Cardiac muscle cell (in vitro differentiated cells and primary cell): ENCODE measurements around the gene PPP1R1C. TPM values are rescaled to one million over a fixed set of nuclear protein-coding genes. Genes with fewer than 3 reads are reported as not detected.

Experiments used
- DNase-seq, 2 donors: peaks; one replicate each; pipeline versions ENCODE4 v3.0.0 to v3.0.0-alpha.2; 2010 to 2017; ENCODE audit warnings: low read depth in 1 of 2, low spot score in 1 of 2
- H3K27ac ChIP-seq: fragments of 200-600 bp; sonication (generic); 2 replicates; pipeline ENCODE4 v1.5.1; 2016
- H3K27me3 ChIP-seq: fragments of 200-600 bp; sonication (generic); 2 replicates; pipeline ENCODE4 v1.6.0; 2016; ENCODE audit warnings: control low read depth
- H3K36me3 ChIP-seq: fragments of 200-600 bp; sonication (generic); 2 replicates; pipeline ENCODE4 v1.5.1; 2016; ENCODE audit warnings: control low read depth
- H3K4me1 ChIP-seq: fragments of 200-600 bp; sonication (generic); 2 replicates; pipeline ENCODE4 v1.8.1; 2017; ENCODE audit warnings: low read depth, mild to moderate bottlenecking, mixed run types
- H3K4me3 ChIP-seq: fragments of 200-600 bp; sonication (generic); 2 replicates; pipeline ENCODE4 v1.5.1; 2016; ENCODE audit warnings: mild to moderate bottlenecking
- H3K9me3 ChIP-seq: fragments of 200-600 bp; sonication (generic); 2 replicates; pipeline ENCODE4 v1.5.1; 2017; ENCODE audit warnings: low read depth, mild to moderate bottlenecking, control low read depth
- polyA plus RNA-seq: library from polyadenylated mRNA; unstranded; fragments of >200 nt; fragmentation: Nextera tagmentation; extraction: Ambion mirVana; gene quantifications from 2 replicates; pipeline ENCODE4 v1.2.1, GENCODE V29; 2016
- total RNA-seq: library from RNA; depleted of rRNA; stranded (reverse); fragments of >200 nt; gene quantifications from 2 replicates; pipeline ENCODE4 v1.2.3, GENCODE V29; 2016
- TF ChIP-seq, protein P1 (sequence below): IDR thresholded peaks from 2 replicates; pipeline ENCODE4 v1.5.1; 2012; ENCODE audit warnings: low read depth, mild to moderate bottlenecking, low read length

The PPP1R1C gene
- total and polyA plus RNA-seq, 2 experiments from 2014 or later: 8.6 to 12.1 TPM

DNA sequence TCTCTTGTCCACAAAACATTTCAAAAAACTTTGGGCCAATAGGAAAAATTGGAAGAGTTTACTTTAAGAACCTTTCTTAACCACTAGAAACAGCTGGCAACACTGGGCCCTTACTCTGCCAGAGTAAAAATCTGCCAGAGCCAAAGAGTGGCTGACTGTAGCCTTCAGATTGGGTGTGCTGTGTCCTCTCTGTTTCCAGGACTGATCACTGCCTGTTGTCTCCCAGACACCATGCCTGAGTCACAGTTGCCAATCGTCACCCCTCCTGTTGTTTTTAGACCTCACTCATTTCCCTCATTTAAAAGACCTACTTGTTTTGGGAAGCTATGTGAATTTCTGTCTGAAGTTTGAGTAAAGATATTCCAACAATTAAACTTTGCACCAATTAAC, 159.1 kb downstream of the PPP1R1C start:
- Histone ChIP-seq H3K9me3 (no peaks in the 10 kb centered on the region), H3K36me3 (no peaks in the 10 kb centered on the region), H3K4me3 (no peak overlapping the region), H3K4me1 (peaks cover 20% of the 10 kb centered on the region), H3K27ac (peak overlapping the region; percentile 81), H3K27me3 (no peaks in the 10 kb centered on the region)
- TF ChIP-seq, protein P1, sequence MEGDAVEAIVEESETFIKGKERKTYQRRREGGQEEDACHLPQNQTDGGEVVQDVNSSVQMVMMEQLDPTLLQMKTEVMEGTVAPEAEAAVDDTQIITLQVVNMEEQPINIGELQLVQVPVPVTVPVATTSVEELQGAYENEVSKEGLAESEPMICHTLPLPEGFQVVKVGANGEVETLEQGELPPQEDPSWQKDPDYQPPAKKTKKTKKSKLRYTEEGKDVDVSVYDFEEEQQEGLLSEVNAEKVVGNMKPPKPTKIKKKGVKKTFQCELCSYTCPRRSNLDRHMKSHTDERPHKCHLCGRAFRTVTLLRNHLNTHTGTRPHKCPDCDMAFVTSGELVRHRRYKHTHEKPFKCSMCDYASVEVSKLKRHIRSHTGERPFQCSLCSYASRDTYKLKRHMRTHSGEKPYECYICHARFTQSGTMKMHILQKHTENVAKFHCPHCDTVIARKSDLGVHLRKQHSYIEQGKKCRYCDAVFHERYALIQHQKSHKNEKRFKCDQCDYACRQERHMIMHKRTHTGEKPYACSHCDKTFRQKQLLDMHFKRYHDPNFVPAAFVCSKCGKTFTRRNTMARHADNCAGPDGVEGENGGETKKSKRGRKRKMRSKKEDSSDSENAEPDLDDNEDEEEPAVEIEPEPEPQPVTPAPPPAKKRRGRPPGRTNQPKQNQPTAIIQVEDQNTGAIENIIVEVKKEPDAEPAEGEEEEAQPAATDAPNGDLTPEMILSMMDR: no peak
- peak; percentile 20 to 23 for DNase-seq

DNA sequence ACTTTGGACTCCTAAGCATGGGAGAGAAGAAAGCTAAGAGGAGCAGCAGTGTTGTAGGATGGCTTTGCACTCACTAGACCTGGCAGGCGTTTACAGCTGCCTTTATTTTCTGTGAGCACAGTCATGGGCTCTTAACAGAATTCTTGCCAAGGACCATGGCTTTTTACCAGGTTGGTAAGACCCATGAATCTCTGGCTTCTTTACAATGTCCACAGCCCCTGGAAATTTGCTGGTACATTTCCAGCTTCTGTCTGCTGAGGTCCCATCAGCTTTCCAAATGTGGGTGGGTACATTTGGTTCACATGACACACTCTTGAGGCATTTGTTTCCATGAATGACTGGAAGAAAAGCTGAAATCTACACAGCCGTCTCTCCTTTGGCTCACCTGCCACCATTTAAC, 162.7 kb downstream of the PPP1R1C start:
- peak in 1 of 2 donors; percentile 14 for DNase-seq
- H3K27ac ChIP-seq: no peak overlapping the region
- H3K9me3 ChIP-seq: no peaks in the 10 kb centered on the region
- H3K27me3 ChIP-seq: no peaks in the 10 kb centered on the region
- TF ChIP-seq, protein P1: no peak
- H3K36me3 ChIP-seq: no peaks in the 10 kb centered on the region
- H3K4me1 ChIP-seq: peaks cover 9% of the 10 kb centered on the region
- H3K4me3 ChIP-seq: no peak overlapping the region

DNA sequence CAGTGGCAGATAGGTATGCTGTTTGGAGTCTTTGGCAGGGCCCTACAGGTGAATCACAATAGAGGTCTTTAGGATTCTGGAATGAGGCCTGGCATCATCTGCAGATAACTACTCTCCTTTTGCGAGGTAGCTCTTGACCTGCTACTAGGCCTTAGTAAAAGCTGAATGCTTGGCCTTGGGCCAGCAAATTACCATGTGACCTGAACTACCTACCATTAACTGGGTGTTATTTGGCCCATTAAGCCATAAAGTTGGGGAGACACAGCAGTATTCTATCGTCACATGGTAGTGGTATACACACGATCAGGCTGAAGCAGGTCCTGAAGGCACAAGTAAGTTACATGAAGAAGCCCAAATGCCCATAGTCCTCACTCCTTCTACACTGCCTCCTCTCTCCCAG, 178.2 kb downstream of the PPP1R1C start:
- no peaks in the 10 kb centered on the region for H3K36me3 ChIP-seq

DNA sequence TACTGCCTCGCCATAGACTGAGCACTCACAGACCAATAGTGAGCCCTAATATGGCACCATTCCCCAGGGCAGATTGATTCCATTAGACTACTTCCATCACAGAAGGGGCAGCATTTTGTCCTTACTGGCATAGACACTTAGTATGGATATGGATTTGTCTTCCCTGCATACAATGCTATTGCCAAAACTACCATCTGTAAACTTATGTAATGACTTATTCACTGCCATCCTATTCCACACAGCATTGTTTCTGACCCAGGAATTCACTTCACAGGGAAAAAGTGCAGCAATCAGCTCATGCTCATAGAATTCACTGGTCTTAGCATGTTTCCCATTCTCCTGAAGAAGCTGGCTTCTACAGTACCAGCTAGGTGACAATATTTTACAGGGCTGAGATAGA, 179.0 kb downstream of the PPP1R1C start:
- H3K27me3 ChIP-seq: no peaks in the 10 kb centered on the region
- DNase-seq: no peak
- H3K36me3 ChIP-seq: no peaks in the 10 kb centered on the region
- TF ChIP-seq, protein P1: no peak
- H3K9me3 ChIP-seq: no peaks in the 10 kb centered on the region
- no peaks in the 10 kb centered on the region for H3K4me1 ChIP-seq
- H3K27ac ChIP-seq: no peak overlapping the region
- H3K4me3 ChIP-seq: no peak overlapping the region

More for the DNA sequence above, 178.2 kb downstream of the PPP1R1C start:
- H3K9me3 ChIP-seq: no peaks in the 10 kb centered on the region
- TF ChIP-seq, protein P1: no peak
- H3K27me3 ChIP-seq: no peaks in the 10 kb centered on the region
- H3K4me3 ChIP-seq: no peak overlapping the region
- no peak for DNase-seq
- no peaks in the 10 kb centered on the region for H3K4me1 ChIP-seq
- H3K27ac ChIP-seq: no peak overlapping the region

DNA sequence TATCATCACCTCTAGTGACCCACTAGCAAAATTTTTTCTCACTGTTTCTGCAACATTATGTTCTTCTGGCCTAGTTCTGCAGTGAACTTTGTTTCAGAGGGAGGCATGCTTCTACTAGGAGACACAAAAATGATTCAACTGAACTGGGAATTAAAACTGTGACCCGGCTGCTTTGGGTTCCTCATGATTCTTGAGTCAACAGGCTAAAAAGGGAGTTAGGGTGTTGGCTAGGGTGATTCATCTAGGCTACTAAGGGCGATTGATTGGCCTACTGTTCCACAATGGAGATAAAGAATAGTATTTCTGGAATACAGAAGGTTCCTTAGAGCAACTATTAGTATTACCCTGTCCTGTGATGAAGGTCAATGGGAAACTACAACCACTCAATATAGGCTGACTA, 179.5 kb downstream of the PPP1R1C start:
- no peaks in the 10 kb centered on the region for H3K36me3 ChIP-seq
- no peaks in the 10 kb centered on the region for H3K9me3 ChIP-seq
- DNase-seq: no peak
- TF ChIP-seq, protein P1: no peak
- H3K4me3 ChIP-seq: no peak overlapping the region
- H3K4me1 ChIP-seq: no peaks in the 10 kb centered on the region
- H3K27me3 ChIP-seq: no peaks in the 10 kb centered on the region
- no peak overlapping the region for H3K27ac ChIP-seq

DNA sequence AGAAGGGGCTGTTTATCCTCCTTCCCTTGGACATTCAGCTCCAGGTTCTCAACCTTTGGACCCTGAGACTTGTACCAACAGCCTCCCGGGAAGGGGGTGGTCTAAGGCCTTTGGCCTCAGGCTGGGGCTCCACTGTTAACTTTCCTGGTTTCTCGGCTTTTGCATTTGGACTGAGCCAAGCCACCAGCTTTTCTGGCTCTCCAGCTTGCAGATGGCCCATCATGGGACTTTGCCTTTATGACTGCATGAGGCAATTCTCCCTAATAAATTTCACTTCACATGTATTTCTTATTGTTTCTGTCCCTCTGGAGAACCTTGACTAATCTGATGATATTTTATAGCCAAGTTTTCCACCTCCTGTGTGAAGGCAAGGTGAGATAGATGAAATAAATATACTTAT, 180.8 kb downstream of the PPP1R1C start:
- H3K36me3 ChIP-seq: no peaks in the 10 kb centered on the region
- no peaks in the 10 kb centered on the region for H3K27me3 ChIP-seq
- no peak overlapping the region for H3K27ac ChIP-seq
- no peaks in the 10 kb centered on the region for H3K4me1 ChIP-seq
- TF ChIP-seq, protein P1: no peak
- H3K4me3 ChIP-seq: no peak overlapping the region
- DNase-seq: no peak
- no peaks in the 10 kb centered on the region for H3K9me3 ChIP-seq
